HepG2 (cell line): ENCODE data around the gene METRN. TPM values are rescaled to one million over a fixed set of nuclear protein-coding genes. Genes with fewer than 3 reads are reported as not detected.
A peak's percentile ranks its signal among the peaks of the same experiment; 100 is the strongest.

Source experiments
- DNMT3B ChIP-seq: conservative IDR thresholded peaks from 2 replicates; pipeline ENCODE4 v1.6.1; 2016; ENCODE audit warnings: missing biosample characterization, control low read depth
- PPARG ChIP-seq: conservative IDR thresholded peaks from 2 replicates; pipeline ENCODE4 v1.6.1; 2016; ENCODE audit warnings: missing biosample characterization, missing genetic modification reagents
- RARG ChIP-seq: sonication (generic); formaldehyde crosslinking; IDR thresholded peaks from 2 replicates; pipeline ENCODE4 v1.4.0; 2020; ENCODE audit warnings: low read depth, mild to moderate bottlenecking, missing genetic modification reagents
- REPIN1 ChIP-seq: sonication (generic); formaldehyde crosslinking; IDR thresholded peaks from 2 replicates; pipeline ENCODE4 v1.8.0; 2022; ENCODE audit warnings: missing genetic modification reagents, low read depth, mild to moderate bottlenecking, borderline replicate concordance
- SIN3A ChIP-seq: IDR thresholded peaks from 2 replicates; pipeline ENCODE4 v1.6.1; 2011; ENCODE audit warnings: low read depth, mild to moderate bottlenecking, control low read depth, low read length, borderline replicate concordance
- SPEN ChIP-seq: sonication (generic); formaldehyde crosslinking; IDR thresholded peaks from 2 replicates; pipeline ENCODE4 v1.5.1; 2020; ENCODE audit warnings: low read depth, mild to moderate bottlenecking, missing genetic modification reagents
- SSRP1 ChIP-seq: IDR thresholded peaks from 2 replicates; pipeline ENCODE4 v1.6.1; 2016; ENCODE audit warnings: control low read depth
- ZBTB37 ChIP-seq: sonication (generic); formaldehyde crosslinking; IDR thresholded peaks from 2 replicates; pipeline ENCODE4 v1.4.0; 2020; ENCODE audit warnings: mild to moderate bottlenecking, missing genetic modification reagents
- ZEB1 ChIP-seq: IDR thresholded peaks from 2 replicates; pipeline ENCODE4 v1.6.1; 2012; ENCODE audit warnings: mild to moderate bottlenecking, low read depth, inconsistent platforms; ENCODE audit not compliant: insufficient replicate concordance
- ZFP41 ChIP-seq: sonication (generic); formaldehyde crosslinking; IDR thresholded peaks from 2 replicates; pipeline ENCODE4 v1.4.0; 2020; ENCODE audit warnings: mild to moderate bottlenecking, missing genetic modification reagents, borderline replicate concordance
- ZNF407 ChIP-seq: sonication (generic); formaldehyde crosslinking; IDR thresholded peaks from one replicate; pipeline ENCODE4 v1.5.1; 2020; ENCODE audit warnings: mild to moderate bottlenecking, missing genetic modification reagents; ENCODE audit errors: not compliant biosample characterization
- ZNF644 ChIP-seq: IDR thresholded peaks from 2 replicates; pipeline ENCODE4 v1.6.1; 2016; ENCODE audit warnings: low read depth
- ZSCAN20 ChIP-seq: sonication (generic); formaldehyde crosslinking; IDR thresholded peaks from 2 replicates; pipeline ENCODE4 v1.4.0; 2020; ENCODE audit warnings: missing genetic modification reagents, mild to moderate bottlenecking, borderline replicate concordance
- polyA plus RNA-seq, 8 experiments: library from polyadenylated mRNA; depleted of rRNA in 3 of 8; stranded (reverse) in 7 of 8; unstranded in 1 of 8; fragments of >200 nt; fragmentation: Illumina TruSeq in 4 of 8; extraction: Trizol in 4 of 8; gene quantifications; 2 replicates each; pipeline versions ENCODE4 v1.2.1 to v1.2.3, GENCODE V29; 2011 to 2016; ENCODE audit warnings: low read depth in 4 of 8, missing spikeins in 1 of 8, mixed read lengths in 1 of 8; ENCODE audit not compliant: insufficient read depth in 1 of 8
- total RNA-seq, 5 experiments: library from RNA; depleted of rRNA; stranded (reverse); fragments of >200 nt; fragmentation: Illumina TruSeq; extraction: Trizol; gene quantifications; 2 replicates each; pipeline ENCODE4 v1.2.3, GENCODE V29; 2016; ENCODE audit warnings: low read depth in 1 of 5
- TF ChIP-seq, protein P1 (sequence below): sonication (generic); formaldehyde crosslinking; IDR thresholded peaks from 2 replicates; pipeline ENCODE4 v1.8.1; 2022; ENCODE audit warnings: mild to moderate bottlenecking, missing genetic modification reagents
- TF ChIP-seq, protein P2 (sequence below): IDR thresholded peaks from 2 replicates; pipeline ENCODE4 v1.6.1; 2012; ENCODE audit warnings: inconsistent platforms

Gene METRN
- total and polyA plus RNA-seq, 2 of the 13 experiments (the other 11 are each of a cell fraction or from before 2014, with no cell fraction given), result 25.5 to 46.1 TPM

GRCh38 chr16:679814-680624, 34.9 kb upstream of the METRN start, which contains the start of gene STUB1 (continued):
- no peak for TF ChIP-seq ZNF407 (CRISPR knock-in tag)
- TF ChIP-seq ZNF644 (CRISPR knock-in tag), result no peak
- TF ChIP-seq ZFP41 (CRISPR knock-in tag), result no peak
- TF ChIP-seq, protein P1, sequence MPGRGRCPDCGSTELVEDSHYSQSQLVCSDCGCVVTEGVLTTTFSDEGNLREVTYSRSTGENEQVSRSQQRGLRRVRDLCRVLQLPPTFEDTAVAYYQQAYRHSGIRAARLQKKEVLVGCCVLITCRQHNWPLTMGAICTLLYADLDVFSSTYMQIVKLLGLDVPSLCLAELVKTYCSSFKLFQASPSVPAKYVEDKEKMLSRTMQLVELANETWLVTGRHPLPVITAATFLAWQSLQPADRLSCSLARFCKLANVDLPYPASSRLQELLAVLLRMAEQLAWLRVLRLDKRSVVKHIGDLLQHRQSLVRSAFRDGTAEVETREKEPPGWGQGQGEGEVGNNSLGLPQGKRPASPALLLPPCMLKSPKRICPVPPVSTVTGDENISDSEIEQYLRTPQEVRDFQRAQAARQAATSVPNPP (CRISPR knock-in tag), result 0 out of 2 replicates have a peak, but pooled peaks have one; percentile 21
- TF ChIP-seq SSRP1 (CRISPR knock-in tag), result no peak
- no peak for TF ChIP-seq PPARG (CRISPR knock-in tag)
- no peak for TF ChIP-seq ZBTB37 (CRISPR knock-in tag)
- TF ChIP-seq DNMT3B (CRISPR knock-in tag), result no peak
- TF ChIP-seq REPIN1 (CRISPR knock-in tag), result no peak
- TF ChIP-seq, protein P2, sequence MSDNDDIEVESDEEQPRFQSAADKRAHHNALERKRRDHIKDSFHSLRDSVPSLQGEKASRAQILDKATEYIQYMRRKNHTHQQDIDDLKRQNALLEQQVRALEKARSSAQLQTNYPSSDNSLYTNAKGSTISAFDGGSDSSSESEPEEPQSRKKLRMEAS, result peak; percentile 80
- no peak for TF ChIP-seq RARG (CRISPR knock-in tag)
- no peak for TF ChIP-seq ZEB1
- TF ChIP-seq ZSCAN20 (CRISPR knock-in tag), result no peak
- 0 out of 2 replicates have a peak, but pooled peaks have one; percentile 5 for TF ChIP-seq SIN3A
- peak; percentile 28 for TF ChIP-seq SPEN (CRISPR knock-in tag)
